SK-N-SH treated with all-trans-retinoic acid at 6 μM for 48 hours (cell line): ENCODE results near the gene ANGPTL1.

Experiments used
- ATAC-seq: fragments of 200-7000 bp; cut with Tn5 transposase; 3 replicates; pipeline ENCODE4 v1.9.1; 2020; ENCODE audit warnings: mild to moderate bottlenecking, moderate library complexity
- ARNTL ChIP-seq: fragments of 450-650 bp; formaldehyde crosslinking; IDR thresholded peaks from 2 replicates; pipeline ENCODE4 v1.5.0; 2020; ENCODE audit warnings: low read depth, mild to moderate bottlenecking, moderate library complexity, borderline replicate concordance
- BACH2 ChIP-seq: fragments of 250-450 bp; sonication (Bioruptor Pico); IDR thresholded peaks from 2 replicates; pipeline ENCODE4 v1.9.0; 2021; ENCODE audit warnings: mild to moderate bottlenecking, borderline replicate concordance
- CSDC2 ChIP-seq: fragments of 250-450 bp; sonication (Bioruptor Pico); IDR thresholded peaks from 2 replicates; pipeline ENCODE4 v1.5.0; 2020; ENCODE audit warnings: mild to moderate bottlenecking, moderate library complexity
- CSRNP3 ChIP-seq: fragments of 250-450 bp; sonication (Bioruptor Pico); IDR thresholded peaks from 2 replicates; pipeline ENCODE4 v1.5.1; 2021; ENCODE audit warnings: mild to moderate bottlenecking, moderate library complexity
- GLIS3 ChIP-seq: fragments of 250-450 bp; sonication (Bioruptor Pico); IDR thresholded peaks from 2 replicates; pipeline ENCODE4 v1.5.0; 2020; ENCODE audit warnings: mild to moderate bottlenecking, moderate library complexity
- ISL1 ChIP-seq: fragments of 250-450 bp; sonication (Bioruptor Pico); IDR thresholded peaks from 2 replicates; pipeline ENCODE4 v2.1.2; 2022; ENCODE audit warnings: mild to moderate bottlenecking, moderate library complexity
- OSR1 ChIP-seq: fragments of 250-450 bp; sonication (Bioruptor Pico); IDR thresholded peaks from 2 replicates; pipeline ENCODE4 v1.8.0; 2022; ENCODE audit warnings: moderate library complexity, mild to moderate bottlenecking, inconsistent platforms
- PATZ1 ChIP-seq: fragments of 250-450 bp; sonication (Bioruptor Pico); IDR thresholded peaks from 2 replicates; pipeline ENCODE4 v1.8.0; 2020; ENCODE audit warnings: mild to moderate bottlenecking, moderate library complexity, borderline replicate concordance
- RARB ChIP-seq: fragments of 250-450 bp; sonication (Bioruptor Pico); IDR thresholded peaks from 2 replicates; pipeline ENCODE4 v1.8.0; 2021; ENCODE audit warnings: mild to moderate bottlenecking, moderate library complexity
- SNAI2 ChIP-seq: fragments of 250-450 bp; sonication (Bioruptor Pico); IDR thresholded peaks from 2 replicates; pipeline ENCODE4 v1.5.0; 2020; ENCODE audit warnings: mild to moderate bottlenecking, moderate library complexity
- TCF4 ChIP-seq: fragments of 250-450 bp; sonication (Bioruptor Pico); IDR thresholded peaks from 2 replicates; pipeline ENCODE4 v1.8.0; 2021; ENCODE audit warnings: mild to moderate bottlenecking, moderate library complexity, borderline replicate concordance
- TOX ChIP-seq: fragments of 250-450 bp; sonication (Bioruptor Pico); IDR thresholded peaks from 2 replicates; pipeline ENCODE4 v1.8.0; 2021; ENCODE audit warnings: mild to moderate bottlenecking, moderate library complexity, borderline replicate concordance
- ZC3H10 ChIP-seq: fragments of 250-450 bp; sonication (Bioruptor Pico); IDR thresholded peaks from 2 replicates; pipeline ENCODE4 v1.5.1; 2021; ENCODE audit warnings: mild to moderate bottlenecking, moderate library complexity
- ZFP3 ChIP-seq: fragments of 250-450 bp; sonication (Bioruptor Pico); IDR thresholded peaks from 2 replicates; pipeline ENCODE4 v1.5.0; 2020; ENCODE audit warnings: mild to moderate bottlenecking, moderate library complexity
- ZFP30 ChIP-seq: fragments of 450-650 bp; formaldehyde crosslinking; IDR thresholded peaks from 2 replicates; pipeline ENCODE4 v1.5.0; 2022; ENCODE audit warnings: mild to moderate bottlenecking, moderate library complexity
- ZNF565 ChIP-seq: fragments of 450-650 bp; formaldehyde crosslinking; conservative IDR thresholded peaks from 2 replicates; pipeline ENCODE4 v1.5.0; 2020; ENCODE audit warnings: low read depth, mild to moderate bottlenecking, moderate library complexity
- ZNF70 ChIP-seq: fragments of 450-650 bp; formaldehyde crosslinking; IDR thresholded peaks from 2 replicates; pipeline ENCODE4 v1.5.0; 2020; ENCODE audit warnings: mild to moderate bottlenecking, moderate library complexity
- ZNF8 ChIP-seq: fragments of 450-650 bp; formaldehyde crosslinking; IDR thresholded peaks from 2 replicates; pipeline ENCODE4 v1.5.0; 2020; ENCODE audit warnings: mild to moderate bottlenecking, moderate library complexity
- TF ChIP-seq, protein P1 (sequence below): fragments of 250-450 bp; sonication (Bioruptor Pico); IDR thresholded peaks from 2 replicates; pipeline ENCODE4 v1.5.1; 2020; ENCODE audit warnings: low read depth, mild to moderate bottlenecking, moderate library complexity

ANGPTL1 gene

DNA sequence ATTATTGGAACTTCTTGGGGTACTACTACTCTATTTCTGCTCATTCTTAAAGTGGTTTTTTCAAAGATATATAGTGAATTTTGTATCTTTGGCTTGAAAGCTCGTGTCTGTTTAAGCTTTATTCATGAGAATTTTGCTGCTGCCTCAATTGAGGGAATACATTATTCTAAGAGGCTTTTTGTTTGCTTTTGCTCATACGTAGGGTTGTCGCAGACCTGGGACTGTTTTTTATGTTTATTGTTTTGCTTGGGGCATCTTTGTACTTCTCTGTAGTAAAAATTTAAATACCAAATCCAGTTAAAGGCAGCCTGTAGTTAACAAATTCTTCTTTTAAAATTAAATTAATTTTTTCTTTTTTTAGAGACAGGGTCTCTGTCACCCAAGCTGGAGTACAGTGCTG, 62.3 kb downstream of the ANGPTL1 start:
- no peak for ATAC-seq
- TF ChIP-seq ZFP30 (CRISPR knock-in tag) (no peak), TCF4 (no peak), ZNF565 (CRISPR knock-in tag) (no peak), TOX (CRISPR knock-in tag) (no peak), CSRNP3 (CRISPR knock-in tag) (no peak), ZFP3 (CRISPR knock-in tag) (no peak), SNAI2 (CRISPR knock-in tag) (no peak), CSDC2 (CRISPR knock-in tag) (no peak), OSR1 (no peak), BACH2 (CRISPR knock-in tag) (no peak), PATZ1 (no peak), ISL1 (CRISPR knock-in tag) (no peak), ARNTL (CRISPR knock-in tag) (no peak)
- TF ChIP-seq, protein P1, sequence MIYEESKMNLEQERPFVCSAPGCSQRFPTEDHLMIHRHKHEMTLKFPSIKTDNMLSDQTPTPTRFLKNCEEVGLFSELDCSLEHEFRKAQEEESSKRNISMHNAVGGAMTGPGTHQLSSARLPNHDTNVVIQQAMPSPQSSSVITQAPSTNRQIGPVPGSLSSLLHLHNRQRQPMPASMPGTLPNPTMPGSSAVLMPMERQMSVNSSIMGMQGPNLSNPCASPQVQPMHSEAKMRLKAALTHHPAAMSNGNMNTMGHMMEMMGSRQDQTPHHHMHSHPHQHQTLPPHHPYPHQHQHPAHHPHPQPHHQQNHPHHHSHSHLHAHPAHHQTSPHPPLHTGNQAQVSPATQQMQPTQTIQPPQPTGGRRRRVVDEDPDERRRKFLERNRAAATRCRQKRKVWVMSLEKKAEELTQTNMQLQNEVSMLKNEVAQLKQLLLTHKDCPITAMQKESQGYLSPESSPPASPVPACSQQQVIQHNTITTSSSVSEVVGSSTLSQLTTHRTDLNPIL (CRISPR knock-in tag), result no peak

DNA sequence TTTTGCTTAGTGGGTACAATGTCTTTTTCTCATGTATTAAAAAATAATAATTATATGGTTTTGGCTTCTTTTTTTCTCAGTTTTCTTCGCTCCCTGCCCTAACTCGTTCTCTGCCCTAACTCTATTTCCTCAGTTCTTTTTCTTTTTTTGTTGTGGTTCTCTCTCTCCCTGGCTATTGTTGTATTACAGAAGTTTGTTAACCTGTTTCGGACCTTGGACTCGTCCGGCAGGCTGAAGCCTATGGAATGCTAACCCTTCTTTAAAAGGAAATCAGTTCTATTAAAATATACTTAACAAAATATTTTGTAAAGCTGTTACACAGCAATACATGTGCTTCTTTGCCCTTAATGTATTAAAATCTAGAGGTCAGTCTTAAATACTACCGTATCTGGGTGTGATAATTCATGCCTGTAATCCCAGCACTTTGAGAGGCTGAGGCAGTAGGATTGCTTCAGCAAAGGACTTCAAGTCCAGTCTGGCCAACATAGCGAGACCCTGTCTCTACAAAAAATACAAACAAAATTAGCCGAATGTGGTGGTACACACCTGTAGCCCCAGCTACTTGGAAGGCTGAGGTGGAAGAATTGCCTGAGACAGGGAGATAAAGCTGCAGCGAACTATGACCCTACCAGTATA, 64.1 kb downstream of the ANGPTL1 start:
- TF ChIP-seq RARB (no peak), ARNTL (CRISPR knock-in tag) (no peak), ZC3H10 (CRISPR knock-in tag) (no peak), GLIS3 (no peak), SNAI2 (CRISPR knock-in tag) (no peak), ZNF8 (no peak), CSRNP3 (CRISPR knock-in tag) (no peak), TCF4 (no peak), ZFP3 (CRISPR knock-in tag) (no peak), BACH2 (CRISPR knock-in tag) (no peak), ISL1 (CRISPR knock-in tag) (no peak), ZNF565 (CRISPR knock-in tag) (no peak)
- TF ChIP-seq, protein P1 (CRISPR knock-in tag), result no peak
- no peak for ATAC-seq

- ATAC-seq, result no peak
Observed at GRCh38 chr1:178802873-178803272, 68.0 kb downstream of the ANGPTL1 start.

More at GRCh38 chr1:178802873-178803272, 68.0 kb downstream of the ANGPTL1 start:
- TF ChIP-seq TOX (CRISPR knock-in tag) (no peak), ZFP30 (CRISPR knock-in tag) (no peak), ZNF70 (CRISPR knock-in tag) (no peak), BACH2 (CRISPR knock-in tag) (no peak), CSRNP3 (CRISPR knock-in tag) (no peak), ZFP3 (CRISPR knock-in tag) (no peak)
